ENCODE measurements around the gene CFAP300. TPM values are rescaled to one million over a fixed set of nuclear protein-coding genes. Genes with fewer than 3 reads are reported as not detected.

CFAP300 gene
- total RNA-seq (not detected in 2 replicates), polyA plus RNA-seq (not detected in 2 replicates), polyA minus RNA-seq (not detected in 2 replicates)
- total RNA-seq (2013) = 0.05 TPM

- peaks cover 9% of the 10 kb centered on the region for H3K4me1 Mint-ChIP-seq
- Histone ChIP-seq H3K36me3 (replicated peaks in 1 of 2; ENCODE audit: control extremely low read depth in 1 of 2, control insufficient read depth in 1 of 2, extremely low read depth in 1 of 2, insufficient read depth in 2 of 2, low read length in 1 of 2) (no peaks in the 10 kb centered on the region), H3K4me3 (ENCODE audit: control extremely low read depth in 1 of 5, extremely low read depth in 1 of 5, insufficient read depth in 1 of 5, low read depth in 2 of 5, low read length in 4 of 5) (peak within 1 kb of the TSS in 3 of 5 experiments; percentile 18 to 19 (median 19)), H3K9me3 (ENCODE audit: control extremely low read depth in 1 of 3, control insufficient read depth in 2 of 3, insufficient read depth in 1 of 3, low read length in 2 of 3) (peaks cover 0 to 10% (median 0%) of the 10 kb centered on the region in 3 donors), H3K4me2 (replicated peaks; ENCODE audit: low read depth, low read length, poor library complexity, severe bottlenecking) (peak within 1 kb of the TSS; percentile 63), H2AFZ (ENCODE audit: insufficient read depth, low read depth, low read length, poor library complexity, severe bottlenecking) (peak within 1 kb of the TSS; percentile 40), H3K27me3 (replicated peaks in 1 of 4; ENCODE audit: control extremely low read depth in 1 of 4, control insufficient read depth in 3 of 4, insufficient read depth in 4 of 4, low read length in 3 of 4) (peaks cover 0 to 21% (median 14%) of the 10 kb centered on the region in 4 experiments), H3K79me2 (ENCODE audit: control insufficient read depth, insufficient read depth, low read length) (no peaks in the 10 kb centered on the region), H3K9ac (ENCODE audit: low read length) (peak within 1 kb of the TSS; percentile 29), H3K27ac (ENCODE audit: low read length in 2 of 2) (no peak within 1 kb of the TSS), H4K20me1 (ENCODE audit: control insufficient read depth, insufficient read depth, low read length, poor library complexity, severe bottlenecking) (no peaks in the 10 kb centered on the region), H3K4me1 (ENCODE audit: control insufficient read depth in 2 of 2, insufficient read depth in 2 of 2, low read length in 2 of 2) (peaks cover 8% of the 10 kb centered on the region in 2 donors)
- peak within 1 kb of the TSS; percentile 52 for H3K4me3 Mint-ChIP-seq
- 9% methylated on average over 42 of the region's 45 CpGs for WGBS (ENCODE audit: insufficient coverage)
- TF ChIP-seq EZH2 (IDR thresholded peaks at IDR 0.05; ENCODE audit: borderline replicate concordance, insufficient read depth, low read depth, low read length, poor library complexity, severe bottlenecking) (no peak), CTCF (IDR thresholded peaks at IDR 0.05) (no peak)
- POLR2A ChIA-PET = no interaction called here
- CTCF ChIA-PET = no interaction called here
- H3K9me3 Mint-ChIP-seq (ENCODE audit: insufficient read depth) = no peaks in the 10 kb centered on the region
- DNase-seq (peak; percentile 20), ATAC-seq (ENCODE audit: low read depth) (peak; percentile 21)
- intact Hi-C loops (cut with micrococcal nuclease) = no loop called here
- peaks cover 50% of the 10 kb centered on the region for H3K27me3 Mint-ChIP-seq
- no peak within 1 kb of the TSS for H3K27ac Mint-ChIP-seq
These were observed at the start of gene CFAP300 for GRCh38 chr11:102047305-102047924. CFAP300 (plus strand) TSS chr11:102047437; CDS start chr11:102047471, 34 bp downstream.

- no peaks in the 10 kb centered on the region for H3K27me3 Mint-ChIP-seq
- 80% methylated on average over 1 of the region's 3 CpGs for WGBS (ENCODE audit: insufficient coverage)
- H3K4me2 ChIP-seq (replicated peaks; ENCODE audit: low read depth, low read length, poor library complexity, severe bottlenecking) = no peak overlapping the region
- ChIA-PET CTCF (interaction anchor here (1.2 to 1.4 kb wide), 2 partner anchors 139 to 141 kb away, joined by 4 to 11 read pairs; no protein-coding TSS in a partner anchor), POLR2A (no interaction called here)
- no peak overlapping the region for H3K27ac ChIP-seq (ENCODE audit: low read length in 2 of 2)
- no peak overlapping the region for H3K9ac ChIP-seq (ENCODE audit: low read length)
- H2AFZ ChIP-seq (ENCODE audit: insufficient read depth, low read depth, low read length, poor library complexity, severe bottlenecking) = no peak overlapping the region
- DNase-seq (no peak), ATAC-seq (ENCODE audit: low read depth) (no peak)
- no peak overlapping the region for H3K4me3 ChIP-seq (ENCODE audit: control extremely low read depth in 1 of 5, extremely low read depth in 1 of 5, insufficient read depth in 1 of 5, low read depth in 2 of 5, low read length in 4 of 5)
- H3K79me2 ChIP-seq (ENCODE audit: control insufficient read depth, insufficient read depth, low read length) = no peaks in the 10 kb centered on the region
- intact Hi-C loops (cut with micrococcal nuclease) = no loop called here
- H3K9me3 ChIP-seq (ENCODE audit: control extremely low read depth in 1 of 3, control insufficient read depth in 2 of 3, insufficient read depth in 1 of 3, low read length in 2 of 3) = no peaks in the 10 kb centered on the region
- H3K27ac Mint-ChIP-seq = no peak overlapping the region
- H3K4me3 Mint-ChIP-seq = no peak overlapping the region
- TF ChIP-seq CTCF (IDR thresholded peaks at IDR 0.05) (no peak), EZH2 (IDR thresholded peaks at IDR 0.05; ENCODE audit: borderline replicate concordance, insufficient read depth, low read depth, low read length, poor library complexity, severe bottlenecking) (no peak)
- no peaks in the 10 kb centered on the region for H3K27me3 ChIP-seq (replicated peaks in 1 of 4; ENCODE audit: control extremely low read depth in 1 of 4, control insufficient read depth in 3 of 4, insufficient read depth in 4 of 4, low read length in 3 of 4)
- no peaks in the 10 kb centered on the region for H3K4me1 ChIP-seq (ENCODE audit: control insufficient read depth in 2 of 2, insufficient read depth in 2 of 2, low read length in 2 of 2)
- no peaks in the 10 kb centered on the region for H3K36me3 ChIP-seq (replicated peaks in 1 of 2; ENCODE audit: control extremely low read depth in 1 of 2, control insufficient read depth in 1 of 2, extremely low read depth in 1 of 2, insufficient read depth in 2 of 2, low read length in 1 of 2)
- no peaks in the 10 kb centered on the region for H3K9me3 Mint-ChIP-seq (ENCODE audit: insufficient read depth)
- H3K4me1 Mint-ChIP-seq = no peaks in the 10 kb centered on the region
- H4K20me1 ChIP-seq (ENCODE audit: control insufficient read depth, insufficient read depth, low read length, poor library complexity, severe bottlenecking) = no peaks in the 10 kb centered on the region
These were observed 45.4 kb upstream of the CFAP300 start for GRCh38 chr11:102001657-102002338.

Data from B cell (primary cell).